ENCODE results near the gene ACOX2. TPM values are rescaled to one million over a fixed set of nuclear protein-coding genes. Genes with fewer than 3 reads are reported as not detected.

The ACOX2 gene
- total RNA-seq, 1 experiment from 2014 or later: 10.8 TPM

GRCh38 chr3:58507356-58508078 lies 29.5 kb downstream of the ACOX2 start:
- no peaks in the 10 kb centered on the region for H3K27me3 ChIP-seq (ENCODE audit: low read length)
- no peaks in the 10 kb centered on the region; the same call in 1 of the 2 replicates for H3K79me2 ChIP-seq (ENCODE audit: low read length)
- no peak overlapping the region for H3K4me3 ChIP-seq (ENCODE audit: low read length)
- no peak overlapping the region for H3K4me2 ChIP-seq (ENCODE audit: low read length)
- peaks cover 8% of the 10 kb centered on the region; the same call in 1 of the 2 replicates for H3K4me1 ChIP-seq (ENCODE audit: insufficient read depth, low read length)
- no peak overlapping the region for H2AFZ ChIP-seq (ENCODE audit: low read length)
- TF ChIP-seq EZH2 (IDR thresholded peaks at IDR 0.05; ENCODE audit: low read length, unreplicated experiment) (no peak), EZH2phosphoT487 (IDR thresholded peaks at IDR 0.05; ENCODE audit: borderline replicate concordance, low read length) (no peak)
- TF ChIP-seq, protein P1, sequence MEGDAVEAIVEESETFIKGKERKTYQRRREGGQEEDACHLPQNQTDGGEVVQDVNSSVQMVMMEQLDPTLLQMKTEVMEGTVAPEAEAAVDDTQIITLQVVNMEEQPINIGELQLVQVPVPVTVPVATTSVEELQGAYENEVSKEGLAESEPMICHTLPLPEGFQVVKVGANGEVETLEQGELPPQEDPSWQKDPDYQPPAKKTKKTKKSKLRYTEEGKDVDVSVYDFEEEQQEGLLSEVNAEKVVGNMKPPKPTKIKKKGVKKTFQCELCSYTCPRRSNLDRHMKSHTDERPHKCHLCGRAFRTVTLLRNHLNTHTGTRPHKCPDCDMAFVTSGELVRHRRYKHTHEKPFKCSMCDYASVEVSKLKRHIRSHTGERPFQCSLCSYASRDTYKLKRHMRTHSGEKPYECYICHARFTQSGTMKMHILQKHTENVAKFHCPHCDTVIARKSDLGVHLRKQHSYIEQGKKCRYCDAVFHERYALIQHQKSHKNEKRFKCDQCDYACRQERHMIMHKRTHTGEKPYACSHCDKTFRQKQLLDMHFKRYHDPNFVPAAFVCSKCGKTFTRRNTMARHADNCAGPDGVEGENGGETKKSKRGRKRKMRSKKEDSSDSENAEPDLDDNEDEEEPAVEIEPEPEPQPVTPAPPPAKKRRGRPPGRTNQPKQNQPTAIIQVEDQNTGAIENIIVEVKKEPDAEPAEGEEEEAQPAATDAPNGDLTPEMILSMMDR (conservative IDR thresholded peaks at IDR 0.05; ENCODE audit: low read depth, low read length): no peak
- CTCF ChIA-PET: no interaction called here
- no peak overlapping the region for H3K27ac ChIP-seq (ENCODE audit: low read length)
- DNase-seq (no peak), ATAC-seq (no peak)
- no peaks in the 10 kb centered on the region for H3K36me3 ChIP-seq (ENCODE audit: low read depth, low read length)
- BruUV-seq (replicated peaks): no TSS peak
- H3K9me2 ChIP-seq (replicated peaks; ENCODE audit: low read length): no peaks in the 10 kb centered on the region
- no peaks in the 10 kb centered on the region for H3K9me3 ChIP-seq (ENCODE audit: low read length)
- POLR2A ChIA-PET (ENCODE audit: unreplicated experiment): no interaction called here
- H3F3A ChIP-seq (ENCODE audit: low read length, unreplicated experiment): no peaks in the 10 kb centered on the region
- intact Hi-C loops (cut with micrococcal nuclease): no loop called here
- no peaks in the 10 kb centered on the region for H4K20me1 ChIP-seq (ENCODE audit: low read length)
- H3K9ac ChIP-seq (ENCODE audit: low read length): no peak overlapping the region

- TF ChIP-seq EZH2 (IDR thresholded peaks at IDR 0.05; ENCODE audit: low read length, unreplicated experiment) (no peak), EZH2phosphoT487 (IDR thresholded peaks at IDR 0.05; ENCODE audit: borderline replicate concordance, low read length) (no peak)
- TF ChIP-seq, protein P1 (conservative IDR thresholded peaks at IDR 0.05; ENCODE audit: low read depth, low read length): no peak
- Histone ChIP-seq H3K36me3 (ENCODE audit: low read depth, low read length) (peaks cover 12% of the 10 kb centered on the region), H3K4me3 (ENCODE audit: low read length) (no peak overlapping the region), H2AFZ (ENCODE audit: low read length) (no peak overlapping the region), H3K79me2 (ENCODE audit: low read length) (peaks cover 30% of the 10 kb centered on the region), H3K9ac (ENCODE audit: low read length) (no peak overlapping the region), H3K27ac (ENCODE audit: low read length) (no peak overlapping the region), H3K9me3 (ENCODE audit: low read length) (no peaks in the 10 kb centered on the region), H3K27me3 (ENCODE audit: low read length) (no peaks in the 10 kb centered on the region), H3K4me1 (ENCODE audit: insufficient read depth, low read length) (peaks cover 8% of the 10 kb centered on the region; the same call in 1 of the 2 replicates), H3K9me2 (replicated peaks; ENCODE audit: low read length) (no peaks in the 10 kb centered on the region), H3F3A (ENCODE audit: low read length, unreplicated experiment) (no peaks in the 10 kb centered on the region), H3K4me2 (ENCODE audit: low read length) (no peak overlapping the region), H4K20me1 (ENCODE audit: low read length) (no peaks in the 10 kb centered on the region)
- BruUV-seq (replicated peaks): no TSS peak
- ChIA-PET CTCF (no interaction called here), POLR2A (ENCODE audit: unreplicated experiment) (no interaction called here)
- intact Hi-C loops (cut with micrococcal nuclease): no loop called here
- ATAC-seq (peak; percentile 51; the same call in 1 of the 2 replicates), DNase-seq (no peak)
These were observed 34.1 kb downstream of the ACOX2 start for GRCh38 chr3:58502872-58503271.

DNA sequence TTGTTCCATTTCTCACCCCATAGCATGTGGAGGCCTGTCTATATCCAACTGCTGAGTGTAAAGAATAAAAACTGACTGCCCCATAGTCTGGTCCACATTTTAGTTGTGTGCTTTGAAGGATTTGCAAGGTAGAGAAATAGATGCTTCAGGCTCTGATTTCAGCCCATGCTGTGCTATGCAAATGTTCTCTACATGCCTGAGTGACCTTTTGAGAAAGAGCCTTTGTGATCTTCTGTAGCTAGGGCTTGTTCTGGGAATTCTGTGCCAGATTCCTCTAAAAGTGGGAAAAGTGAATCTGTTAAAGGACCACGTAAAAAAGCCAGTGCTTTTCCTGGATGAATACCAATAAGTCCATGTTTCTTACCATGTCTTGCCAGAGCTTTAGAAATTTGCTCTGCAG lies 39.9 kb downstream of the ACOX2 start:
- Histone ChIP-seq H3K4me1 (ENCODE audit: insufficient read depth, low read length) (peaks cover 34% of the 10 kb centered on the region), H2AFZ (ENCODE audit: low read length) (no peak overlapping the region), H3K9me3 (ENCODE audit: low read length) (no peaks in the 10 kb centered on the region), H4K20me1 (ENCODE audit: low read length) (peaks cover 7% of the 10 kb centered on the region; the same call in 1 of the 2 replicates), H3K79me2 (ENCODE audit: low read length) (peaks cover 86% of the 10 kb centered on the region), H3K9me2 (replicated peaks; ENCODE audit: low read length) (no peaks in the 10 kb centered on the region), H3K4me3 (ENCODE audit: low read length) (no peak overlapping the region), H3F3A (ENCODE audit: low read length, unreplicated experiment) (no peaks in the 10 kb centered on the region), H3K27me3 (ENCODE audit: low read length) (no peaks in the 10 kb centered on the region), H3K36me3 (ENCODE audit: low read depth, low read length) (peaks cover 12% of the 10 kb centered on the region), H3K27ac (ENCODE audit: low read length) (no peak overlapping the region), H3K9ac (ENCODE audit: low read length) (no peak overlapping the region), H3K4me2 (ENCODE audit: low read length) (peak overlapping the region; percentile 3)
- ChIA-PET CTCF (no interaction called here), POLR2A (ENCODE audit: unreplicated experiment) (interaction anchor here (0.6 to 0.7 kb wide), 2 partner anchors 19 to 81 kb away, joined by 3 to 4 read pairs; no protein-coding TSS in a partner anchor)
- TF ChIP-seq, protein P1 (conservative IDR thresholded peaks at IDR 0.05; ENCODE audit: low read depth, low read length): no peak
- TF ChIP-seq EZH2 (IDR thresholded peaks at IDR 0.05; ENCODE audit: low read length, unreplicated experiment): no peak
- TF ChIP-seq EZH2phosphoT487 (IDR thresholded peaks at IDR 0.05; ENCODE audit: borderline replicate concordance, low read length): no peak
- peak; percentile 27 for ATAC-seq
- BruUV-seq (replicated peaks): no TSS peak
- intact Hi-C loops (cut with micrococcal nuclease): no loop called here
- no peak for DNase-seq
